ENCODE measurements around the gene AOPEP. TPM values are rescaled to one million over a fixed set of nuclear protein-coding genes. Genes with fewer than 3 reads are reported as not detected.

Gene AOPEP
- total RNA-seq, 4 donors from 2014 or later, result 56.5 to 160 (median 103) TPM

DNA sequence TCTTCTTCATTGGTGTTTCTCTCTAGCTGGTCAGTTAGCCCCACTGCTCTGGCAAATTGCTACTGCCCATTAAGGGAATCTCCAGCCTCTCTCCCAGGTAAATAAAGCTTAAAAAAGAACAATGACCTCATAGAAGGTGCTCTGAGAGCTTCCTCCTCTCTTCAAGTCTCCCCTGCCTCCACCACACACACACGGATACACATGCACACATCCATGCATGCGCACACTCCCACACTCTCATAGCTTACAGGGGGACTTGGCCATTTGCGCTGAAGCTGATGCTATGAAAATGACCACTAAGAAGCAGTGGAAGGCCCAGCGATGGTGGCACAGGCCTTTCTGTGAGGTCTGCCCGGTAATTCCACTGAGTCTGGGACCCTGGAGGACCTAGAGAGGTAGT lies 250.9 kb downstream of the AOPEP start:
- in situ Hi-C loops (cut with MboI; ENCODE audit: low sequenced_read_pairs in 4 of 4) (no loop called here), intact Hi-C loops (cut with DNase I; ENCODE audit: low total_unique reads) (no loop called here)
- no peaks in the 10 kb centered on the region for H3K27me3 ChIP-seq
- no peaks in the 10 kb centered on the region for H3K36me3 ChIP-seq
- no peak for TF ChIP-seq POLR2A (IDR thresholded peaks at IDR 0.05)
- TF ChIP-seq, protein P1, sequence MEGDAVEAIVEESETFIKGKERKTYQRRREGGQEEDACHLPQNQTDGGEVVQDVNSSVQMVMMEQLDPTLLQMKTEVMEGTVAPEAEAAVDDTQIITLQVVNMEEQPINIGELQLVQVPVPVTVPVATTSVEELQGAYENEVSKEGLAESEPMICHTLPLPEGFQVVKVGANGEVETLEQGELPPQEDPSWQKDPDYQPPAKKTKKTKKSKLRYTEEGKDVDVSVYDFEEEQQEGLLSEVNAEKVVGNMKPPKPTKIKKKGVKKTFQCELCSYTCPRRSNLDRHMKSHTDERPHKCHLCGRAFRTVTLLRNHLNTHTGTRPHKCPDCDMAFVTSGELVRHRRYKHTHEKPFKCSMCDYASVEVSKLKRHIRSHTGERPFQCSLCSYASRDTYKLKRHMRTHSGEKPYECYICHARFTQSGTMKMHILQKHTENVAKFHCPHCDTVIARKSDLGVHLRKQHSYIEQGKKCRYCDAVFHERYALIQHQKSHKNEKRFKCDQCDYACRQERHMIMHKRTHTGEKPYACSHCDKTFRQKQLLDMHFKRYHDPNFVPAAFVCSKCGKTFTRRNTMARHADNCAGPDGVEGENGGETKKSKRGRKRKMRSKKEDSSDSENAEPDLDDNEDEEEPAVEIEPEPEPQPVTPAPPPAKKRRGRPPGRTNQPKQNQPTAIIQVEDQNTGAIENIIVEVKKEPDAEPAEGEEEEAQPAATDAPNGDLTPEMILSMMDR (IDR thresholded peaks at IDR 0.05 in 4 of 5, conservative IDR thresholded peaks at IDR 0.05 in 1 of 5), result no peak
- no peak overlapping the region for H3K4me3 ChIP-seq
- no peak overlapping the region for H3K27ac ChIP-seq
- peaks cover 4 to 12% of the 10 kb centered on the region in 2 donors for H3K4me1 ChIP-seq
- DNase-seq, result no peak
- ATAC-seq, result no peak
- no peaks in the 10 kb centered on the region for H3K9me3 ChIP-seq

DNA sequence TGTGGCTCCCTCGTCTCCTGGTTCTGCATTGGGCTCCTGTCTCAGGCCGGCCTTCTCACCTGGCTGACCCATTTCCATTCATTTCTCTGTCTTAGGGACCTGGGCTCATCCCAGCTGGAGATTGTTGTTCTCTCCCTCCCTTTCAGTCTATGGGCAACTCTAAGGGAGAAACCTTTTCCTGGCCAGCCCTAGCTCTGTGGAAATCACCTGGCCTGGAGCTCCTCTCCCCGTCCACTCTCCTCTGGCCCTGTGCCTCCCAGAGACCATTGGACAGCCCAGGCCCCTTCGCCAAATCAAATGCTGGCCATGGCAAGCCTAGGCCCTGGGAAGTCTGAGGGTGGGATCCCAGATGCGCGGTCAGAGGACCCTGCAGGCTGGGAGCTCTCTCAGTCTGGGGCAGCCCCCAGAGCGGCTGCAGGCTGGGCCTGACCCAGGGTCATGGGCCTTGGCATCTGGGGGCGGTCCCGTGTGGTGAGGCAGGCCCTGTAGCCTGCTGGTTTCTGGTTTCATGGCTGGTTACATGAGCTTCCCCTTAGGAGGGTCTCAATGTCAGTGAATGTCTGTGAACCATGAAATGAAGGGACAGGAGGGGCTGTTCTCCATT lies 253.5 kb downstream of the AOPEP start:
- Histone ChIP-seq H3K27ac (no peak overlapping the region), H3K27me3 (no peaks in the 10 kb centered on the region), H3K9me3 (no peaks in the 10 kb centered on the region), H3K36me3 (no peaks in the 10 kb centered on the region), H3K4me3 (no peak overlapping the region), H3K4me1 (peaks cover 0 to 3% of the 10 kb centered on the region in 2 donors)
- DNase-seq, result no peak
- no peak for ATAC-seq
- in situ Hi-C loops (cut with MboI; ENCODE audit: low sequenced_read_pairs in 4 of 4), result no loop called here
- intact Hi-C loops (cut with DNase I; ENCODE audit: low total_unique reads), result no loop called here
- TF ChIP-seq, protein P1 (IDR thresholded peaks at IDR 0.05 in 4 of 5, conservative IDR thresholded peaks at IDR 0.05 in 1 of 5), result no peak
- no peak for TF ChIP-seq POLR2A (IDR thresholded peaks at IDR 0.05)

DNA sequence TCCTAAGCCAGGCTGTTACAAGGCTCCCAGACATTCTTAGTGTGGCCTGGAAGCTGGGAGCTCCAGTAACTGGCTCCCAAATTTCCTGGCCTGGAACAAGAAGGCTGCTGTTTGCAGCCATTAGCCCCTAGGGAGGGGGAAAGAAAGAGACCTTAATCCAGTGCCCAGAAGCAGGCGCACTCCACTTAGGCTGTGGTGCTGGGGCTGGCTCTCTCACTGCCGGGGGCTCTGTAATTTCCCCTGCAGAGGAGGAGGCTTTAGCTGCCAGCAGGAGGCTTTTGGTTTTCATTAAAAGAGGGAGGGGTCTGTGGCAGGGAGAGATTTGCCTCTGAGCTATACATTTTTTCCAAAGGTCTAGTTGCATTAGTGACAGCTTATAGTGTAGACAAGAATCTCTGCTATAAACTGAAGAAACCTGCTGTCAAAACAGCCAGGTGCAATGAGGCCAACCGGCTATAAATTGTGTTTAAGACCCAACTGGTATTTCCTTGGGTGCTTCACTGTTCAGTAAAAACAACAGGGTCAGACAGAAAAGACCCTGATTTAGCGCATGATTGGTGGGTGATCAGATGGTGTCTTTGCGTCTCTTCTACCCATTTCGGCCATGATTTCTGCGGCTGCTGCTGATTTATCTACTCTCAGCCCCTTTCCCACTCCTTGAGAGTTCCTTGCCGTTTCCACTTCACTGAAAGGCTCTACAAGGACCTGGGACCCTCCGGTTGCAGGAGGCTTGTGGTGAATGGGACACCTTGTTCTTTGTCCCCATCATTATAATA lies 254.6 kb downstream of the AOPEP start:
- intact Hi-C loops (cut with DNase I; ENCODE audit: low total_unique reads) (no loop called here), in situ Hi-C loops (cut with MboI; ENCODE audit: low sequenced_read_pairs in 4 of 4) (no loop called here)
- no peaks in the 10 kb centered on the region for H3K36me3 ChIP-seq
- H3K9me3 ChIP-seq, result no peaks in the 10 kb centered on the region
- ATAC-seq, result no peak
- H3K27ac ChIP-seq, result no peak overlapping the region
- DNase-seq, result no peak
- no peak for TF ChIP-seq POLR2A (IDR thresholded peaks at IDR 0.05)
- TF ChIP-seq, protein P1 (IDR thresholded peaks at IDR 0.05 in 4 of 5, conservative IDR thresholded peaks at IDR 0.05 in 1 of 5), result no peak
- peaks cover 0 to under 1% of the 10 kb centered on the region in 2 donors for H3K4me1 ChIP-seq
- H3K27me3 ChIP-seq, result no peaks in the 10 kb centered on the region
- no peak overlapping the region for H3K4me3 ChIP-seq

DNA sequence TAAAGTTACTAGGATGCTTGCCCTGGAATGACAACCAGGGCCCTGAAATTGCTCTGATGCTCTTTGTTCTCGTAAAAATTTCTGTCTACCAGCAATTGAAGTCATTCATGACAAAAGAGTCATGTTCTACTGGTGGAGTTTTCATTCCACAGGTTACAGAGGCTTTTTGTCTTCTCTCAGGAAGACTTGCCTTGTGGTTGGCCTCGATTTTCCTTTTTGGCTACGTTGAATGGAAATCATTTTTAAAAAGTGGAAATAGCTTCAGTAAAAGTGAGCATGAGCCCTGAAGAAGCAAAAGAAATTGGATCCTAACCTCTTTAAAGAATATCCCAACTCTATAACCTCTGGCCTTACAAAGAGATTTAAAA lies 255.2 kb downstream of the AOPEP start:
- Histone ChIP-seq H3K36me3 (no peaks in the 10 kb centered on the region), H3K4me1 (no peaks in the 10 kb centered on the region), H3K9me3 (no peaks in the 10 kb centered on the region), H3K4me3 (no peak overlapping the region), H3K27ac (no peak overlapping the region), H3K27me3 (no peaks in the 10 kb centered on the region)
- TF ChIP-seq, protein P1 (IDR thresholded peaks at IDR 0.05 in 4 of 5, conservative IDR thresholded peaks at IDR 0.05 in 1 of 5), result no peak
- TF ChIP-seq POLR2A (IDR thresholded peaks at IDR 0.05), result no peak
- DNase-seq, result no peak
- intact Hi-C loops (cut with DNase I; ENCODE audit: low total_unique reads) (no loop called here), in situ Hi-C loops (cut with MboI; ENCODE audit: low sequenced_read_pairs in 4 of 4) (no loop called here)
- ATAC-seq, result no peak
